GM12873 (cell line): ENCODE results near the gene SNUPN.

Experiments used
- TF ChIP-seq, protein P1 (sequence below): IDR thresholded peaks from 2 replicates; pipeline ENCODE4 v1.5.1; 2012; ENCODE audit warnings: low read depth, mild to moderate bottlenecking, moderate library complexity, low read length, control low read depth; ENCODE audit not compliant: insufficient read depth; ENCODE audit errors: missing control alignments

Gene SNUPN

DNA sequence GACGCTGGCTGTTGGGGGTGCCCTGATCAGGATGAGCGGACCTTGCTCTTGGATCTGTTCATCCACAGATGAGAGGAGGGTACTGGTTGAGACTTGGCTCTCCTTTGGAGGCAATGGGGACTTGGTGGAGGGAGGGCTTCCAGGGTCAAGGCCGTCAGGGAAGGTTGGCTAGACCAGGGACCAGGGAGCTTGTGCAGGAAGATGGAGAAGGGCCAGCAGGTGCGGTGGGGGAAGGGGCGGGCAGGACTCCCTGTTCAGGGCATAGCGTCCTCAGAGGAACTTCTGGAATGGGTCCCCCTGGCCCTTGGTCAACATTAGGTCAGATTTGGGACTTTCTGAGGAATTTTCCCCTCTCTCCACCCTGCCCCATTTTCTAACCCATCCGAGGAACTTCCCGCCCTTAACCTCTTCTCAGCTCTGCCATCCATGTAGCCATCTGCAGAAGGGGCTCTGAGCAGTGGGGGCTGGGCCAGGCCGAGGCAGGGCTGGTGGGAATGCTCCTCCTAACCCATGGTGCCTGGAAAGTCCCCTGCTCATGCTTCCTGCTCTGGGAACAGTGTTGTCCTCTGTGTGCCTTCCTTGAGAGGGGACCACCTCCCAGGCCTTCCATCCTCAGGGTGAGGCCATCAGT is 33.7 kb upstream of the SNUPN start:
- TF ChIP-seq, protein P1, sequence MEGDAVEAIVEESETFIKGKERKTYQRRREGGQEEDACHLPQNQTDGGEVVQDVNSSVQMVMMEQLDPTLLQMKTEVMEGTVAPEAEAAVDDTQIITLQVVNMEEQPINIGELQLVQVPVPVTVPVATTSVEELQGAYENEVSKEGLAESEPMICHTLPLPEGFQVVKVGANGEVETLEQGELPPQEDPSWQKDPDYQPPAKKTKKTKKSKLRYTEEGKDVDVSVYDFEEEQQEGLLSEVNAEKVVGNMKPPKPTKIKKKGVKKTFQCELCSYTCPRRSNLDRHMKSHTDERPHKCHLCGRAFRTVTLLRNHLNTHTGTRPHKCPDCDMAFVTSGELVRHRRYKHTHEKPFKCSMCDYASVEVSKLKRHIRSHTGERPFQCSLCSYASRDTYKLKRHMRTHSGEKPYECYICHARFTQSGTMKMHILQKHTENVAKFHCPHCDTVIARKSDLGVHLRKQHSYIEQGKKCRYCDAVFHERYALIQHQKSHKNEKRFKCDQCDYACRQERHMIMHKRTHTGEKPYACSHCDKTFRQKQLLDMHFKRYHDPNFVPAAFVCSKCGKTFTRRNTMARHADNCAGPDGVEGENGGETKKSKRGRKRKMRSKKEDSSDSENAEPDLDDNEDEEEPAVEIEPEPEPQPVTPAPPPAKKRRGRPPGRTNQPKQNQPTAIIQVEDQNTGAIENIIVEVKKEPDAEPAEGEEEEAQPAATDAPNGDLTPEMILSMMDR, result no peak

DNA sequence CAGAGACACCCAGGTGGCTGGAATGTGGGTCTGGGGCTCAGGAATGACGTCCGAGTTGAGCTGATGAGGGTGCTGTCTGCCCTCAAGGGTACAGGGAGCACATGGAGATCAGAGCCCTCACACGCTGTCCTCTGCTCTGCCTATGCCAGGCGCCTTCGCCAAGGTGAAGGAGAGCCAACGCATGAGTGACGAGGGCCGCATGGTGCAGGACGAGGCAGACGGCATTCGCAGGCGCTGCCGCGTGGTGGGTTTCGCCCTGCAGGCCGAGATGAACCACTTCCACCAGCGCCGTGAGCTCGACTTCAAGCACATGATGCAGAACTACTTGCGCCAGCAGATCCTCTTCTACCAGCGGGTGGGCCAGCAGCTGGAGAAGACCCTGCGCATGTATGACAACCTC is 31.3 kb upstream of the SNUPN start:
- TF ChIP-seq, protein P1, result no peak

DNA sequence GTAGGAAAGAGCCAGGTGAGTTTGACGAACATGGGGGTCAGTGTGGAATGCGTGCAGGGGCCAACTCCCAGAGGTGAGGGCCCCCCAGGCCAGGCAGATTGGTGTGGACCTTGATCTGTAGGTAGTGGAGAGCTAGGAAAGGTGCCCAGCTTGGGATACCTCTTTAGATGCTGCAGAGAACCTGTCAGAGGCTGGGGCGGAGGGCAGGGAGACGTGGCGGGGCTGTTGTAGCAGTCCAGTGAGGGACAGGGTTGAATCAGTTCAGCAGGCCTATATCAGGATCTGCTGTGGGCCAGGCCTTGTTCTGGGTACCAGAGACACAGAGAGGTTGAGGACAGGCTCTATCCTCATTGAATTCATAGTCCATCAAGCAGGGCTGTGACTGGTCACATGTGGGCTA is 30.8 kb upstream of the SNUPN start:
- TF ChIP-seq, protein P1, result no peak

GRCh38 chr15:75655931-75656330 is 30.4 kb upstream of the SNUPN start:
- TF ChIP-seq, protein P1, result no peak

DNA sequence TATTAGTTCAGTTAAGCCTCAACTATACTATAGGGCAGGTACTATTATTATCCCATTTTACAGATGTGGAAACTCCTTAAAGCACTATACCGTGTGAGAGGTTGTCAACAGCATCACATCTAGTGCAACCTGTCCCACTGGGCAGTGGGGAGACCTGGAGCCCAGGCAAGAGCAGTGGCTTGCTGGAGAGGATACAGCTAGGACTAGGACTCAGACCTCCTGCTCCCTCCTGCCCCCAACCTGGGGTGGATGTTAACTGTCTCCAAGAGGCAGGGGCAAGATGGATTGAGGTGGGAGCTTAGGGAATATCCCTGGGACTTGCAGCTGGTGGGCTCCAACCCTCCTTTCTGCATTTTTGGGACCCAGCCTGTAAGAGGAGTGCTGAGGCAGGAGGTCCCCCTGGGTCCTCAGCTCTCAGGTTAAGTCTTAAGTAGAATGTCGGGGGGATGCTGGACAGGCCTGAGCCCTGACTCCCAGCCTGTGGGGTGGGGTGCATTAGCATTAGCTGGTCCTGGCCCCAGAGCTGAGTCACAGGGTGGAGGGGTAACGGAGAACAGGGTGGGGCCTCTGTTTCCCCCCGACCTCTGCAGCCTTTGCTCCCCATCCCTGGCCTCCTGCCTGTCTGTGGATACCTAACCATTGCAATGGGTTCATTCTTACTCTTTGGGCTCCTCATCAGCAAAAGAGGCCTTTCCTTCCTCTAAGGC is 28.8 kb upstream of the SNUPN start:
- TF ChIP-seq, protein P1, result no peak

- TF ChIP-seq, protein P1, result no peak
Observed at GRCh38 chr15:75653347-75653913, 27.9 kb upstream of the SNUPN start.

GRCh38 chr15:75651810-75652543 is 26.5 kb upstream of the SNUPN start:
- TF ChIP-seq, protein P1, result no peak
